ENCODE measurements around the gene SAFB2. TPM values are rescaled to one million over a fixed set of nuclear protein-coding genes. Genes with fewer than 3 reads are reported as not detected.

The SAFB2 gene
- polyA plus RNA-seq, 2 donors, result 27.5 to 43.7 TPM

DNA sequence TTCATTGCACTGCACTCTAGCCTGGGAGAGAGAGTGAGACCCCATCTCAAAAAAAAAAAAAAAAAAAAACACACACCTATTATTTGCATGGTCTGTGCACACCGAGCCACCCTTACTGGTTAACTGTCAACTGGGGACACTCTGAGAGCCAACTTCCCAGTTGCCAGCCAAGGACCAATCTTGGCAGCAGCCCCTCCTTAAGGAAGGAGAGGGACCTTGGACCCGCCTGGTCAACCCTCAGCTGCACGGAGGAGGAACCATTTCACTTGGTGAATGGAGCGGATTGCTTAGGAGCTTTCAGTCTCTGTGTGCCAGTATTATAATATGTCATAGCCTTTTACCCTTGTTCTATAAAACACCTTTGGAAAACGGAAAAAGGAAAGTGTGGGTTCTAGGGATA is 32.8 kb upstream of the SAFB2 start:
- Histone ChIP-seq H3K9me3 (ENCODE audit: control insufficient read depth in 2 of 2, insufficient read depth in 1 of 2, low read depth in 1 of 2, low read length in 1 of 2) (no peaks in the 10 kb centered on the region), H3K4me3 (ENCODE audit: low read depth in 1 of 2, low read length in 2 of 2) (no peak overlapping the region), H3K27me3 (ENCODE audit: control insufficient read depth in 1 of 2, insufficient read depth in 2 of 2, low read length in 2 of 2) (no peaks in the 10 kb centered on the region), H3K4me1 (ENCODE audit: control insufficient read depth in 2 of 2, insufficient read depth in 2 of 2, low read length in 1 of 2) (no peaks in the 10 kb centered on the region), H3K27ac (ENCODE audit: low read depth in 2 of 2, low read length in 1 of 2) (no peak overlapping the region), H3K36me3 (ENCODE audit: control insufficient read depth in 2 of 2, insufficient read depth in 2 of 2, low read length in 1 of 2) (peaks cover 17 to 61% of the 10 kb centered on the region in 2 donors)
- WGBS, 2 donors, result 76 to 87% methylated on average over 5 of the region's 5 CpGs

DNA sequence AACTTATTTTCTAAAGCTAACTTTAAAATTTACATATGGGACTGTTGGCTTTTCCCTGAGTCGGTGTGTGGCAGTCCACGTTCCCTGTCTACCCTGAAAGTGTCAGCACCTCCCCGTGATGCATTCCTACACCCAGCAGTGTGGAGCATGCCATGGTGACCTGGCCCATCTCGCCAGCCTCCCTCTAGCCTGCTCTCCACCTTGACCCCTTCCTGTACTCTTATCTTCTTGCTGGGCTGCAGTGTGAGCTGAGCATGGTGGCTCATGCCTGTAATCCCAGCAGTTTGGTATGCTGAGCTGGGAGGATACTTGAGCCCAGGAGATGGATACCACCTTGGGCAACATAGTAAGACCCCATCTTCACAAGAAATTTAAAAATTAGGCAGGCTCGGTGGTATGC is 32.4 kb upstream of the SAFB2 start:
- H3K4me3 ChIP-seq (ENCODE audit: low read depth in 1 of 2, low read length in 2 of 2), result no peak overlapping the region
- no peak overlapping the region for H3K27ac ChIP-seq (ENCODE audit: low read depth in 2 of 2, low read length in 1 of 2)
- no peaks in the 10 kb centered on the region for H3K4me1 ChIP-seq (ENCODE audit: control insufficient read depth in 2 of 2, insufficient read depth in 2 of 2, low read length in 1 of 2)
- H3K36me3 ChIP-seq (ENCODE audit: control insufficient read depth in 2 of 2, insufficient read depth in 2 of 2, low read length in 1 of 2), result peaks cover 19 to 59% of the 10 kb centered on the region in 2 donors
- H3K27me3 ChIP-seq (ENCODE audit: control insufficient read depth in 1 of 2, insufficient read depth in 2 of 2, low read length in 2 of 2), result no peaks in the 10 kb centered on the region
- 92 to 94% methylated on average over 5 of the region's 5 CpGs for WGBS, 2 donors
- no peaks in the 10 kb centered on the region for H3K9me3 ChIP-seq (ENCODE audit: control insufficient read depth in 2 of 2, insufficient read depth in 1 of 2, low read depth in 1 of 2, low read length in 1 of 2)

DNA sequence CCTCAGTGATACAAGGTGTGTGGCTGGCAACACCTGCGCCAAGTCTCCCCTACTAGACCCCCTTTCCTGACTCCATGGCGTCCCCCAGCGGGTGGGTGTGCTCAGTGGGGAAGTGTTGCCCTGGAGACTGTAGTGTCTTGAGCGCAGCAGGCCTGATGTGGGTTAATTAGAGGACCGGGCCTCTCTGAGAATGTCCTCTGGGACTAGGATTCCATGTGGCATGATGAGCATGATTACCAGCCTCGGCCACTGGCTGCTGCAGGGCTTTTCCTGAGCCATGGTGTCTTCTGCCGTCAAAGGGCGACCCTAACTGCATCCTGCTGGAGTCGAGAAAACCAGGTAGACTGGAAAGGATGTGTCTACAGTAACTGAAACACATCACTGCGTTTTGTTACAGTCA is 29.7 kb upstream of the SAFB2 start:
- H3K4me1 ChIP-seq (ENCODE audit: control insufficient read depth in 2 of 2, insufficient read depth in 2 of 2, low read length in 1 of 2), result no peaks in the 10 kb centered on the region
- no peaks in the 10 kb centered on the region for H3K27me3 ChIP-seq (ENCODE audit: control insufficient read depth in 1 of 2, insufficient read depth in 2 of 2, low read length in 2 of 2)
- peaks cover 20 to 54% of the 10 kb centered on the region in 2 donors for H3K36me3 ChIP-seq (ENCODE audit: control insufficient read depth in 2 of 2, insufficient read depth in 2 of 2, low read length in 1 of 2)
- H3K4me3 ChIP-seq (ENCODE audit: low read depth in 1 of 2, low read length in 2 of 2), result no peak overlapping the region
- no peak overlapping the region for H3K27ac ChIP-seq (ENCODE audit: low read depth in 2 of 2, low read length in 1 of 2)
- no peaks in the 10 kb centered on the region for H3K9me3 ChIP-seq (ENCODE audit: control insufficient read depth in 2 of 2, insufficient read depth in 1 of 2, low read depth in 1 of 2, low read length in 1 of 2)
- 88 to 91% methylated on average over 10 of the region's 10 CpGs for WGBS, 2 donors

DNA sequence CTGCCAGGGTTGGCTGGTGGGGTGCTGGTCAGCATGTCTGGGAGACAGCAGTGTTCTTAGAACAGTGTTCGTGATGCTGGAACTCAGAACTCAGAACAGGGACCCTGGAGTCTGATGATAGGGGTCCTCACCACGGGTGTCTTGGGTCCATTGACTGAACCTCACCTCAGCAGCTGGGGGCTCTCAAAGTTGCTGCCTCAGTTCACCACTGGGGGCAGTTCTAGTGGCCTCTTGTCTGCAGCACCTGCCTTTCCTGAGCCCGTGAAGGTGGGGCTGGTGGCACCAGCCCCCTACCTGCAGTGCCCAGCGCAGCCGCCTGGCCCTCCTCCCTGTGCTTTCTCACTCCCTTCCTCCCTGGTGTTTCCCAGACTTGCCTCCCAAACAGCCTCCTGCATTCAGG is 28.8 kb upstream of the SAFB2 start:
- Histone ChIP-seq H3K27me3 (ENCODE audit: control insufficient read depth in 1 of 2, insufficient read depth in 2 of 2, low read length in 2 of 2) (no peaks in the 10 kb centered on the region), H3K36me3 (ENCODE audit: control insufficient read depth in 2 of 2, insufficient read depth in 2 of 2, low read length in 1 of 2) (peaks cover 25 to 58% of the 10 kb centered on the region in 2 donors), H3K27ac (ENCODE audit: low read depth in 2 of 2, low read length in 1 of 2) (no peak overlapping the region), H3K9me3 (ENCODE audit: control insufficient read depth in 2 of 2, insufficient read depth in 1 of 2, low read depth in 1 of 2, low read length in 1 of 2) (no peaks in the 10 kb centered on the region), H3K4me3 (ENCODE audit: low read depth in 1 of 2, low read length in 2 of 2) (no peak overlapping the region), H3K4me1 (ENCODE audit: control insufficient read depth in 2 of 2, insufficient read depth in 2 of 2, low read length in 1 of 2) (no peaks in the 10 kb centered on the region)
- WGBS, 2 donors, result 94% methylated on average over 5 of the region's 5 CpGs

DNA sequence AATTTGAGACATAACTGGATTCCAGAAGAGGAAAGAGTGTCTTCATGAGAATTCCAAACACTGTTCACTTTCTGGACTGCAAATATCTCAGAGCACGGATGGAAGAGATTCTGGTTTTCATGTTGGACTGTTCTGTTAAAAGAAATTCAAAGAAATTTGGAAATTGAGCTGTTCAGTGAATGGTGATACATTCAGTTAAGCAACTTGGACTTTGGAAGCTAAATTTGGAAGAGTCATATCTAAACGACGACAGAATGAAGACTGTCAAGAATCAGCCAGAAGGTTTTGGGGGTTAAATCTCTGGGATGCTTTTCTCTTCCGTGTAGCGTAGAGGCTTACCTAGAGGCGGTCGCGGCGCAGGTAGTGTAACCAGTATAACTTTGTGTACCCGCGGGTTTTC is 25.9 kb upstream of the SAFB2 start:
- H3K27me3 ChIP-seq (ENCODE audit: control insufficient read depth in 1 of 2, insufficient read depth in 2 of 2, low read length in 2 of 2), result no peaks in the 10 kb centered on the region
- H3K4me1 ChIP-seq (ENCODE audit: control insufficient read depth in 2 of 2, insufficient read depth in 2 of 2, low read length in 1 of 2), result no peaks in the 10 kb centered on the region
- 93 to 94% methylated on average over 9 to 11 of the region's 11 CpGs for WGBS, 2 donors
- no peak overlapping the region for H3K27ac ChIP-seq (ENCODE audit: low read depth in 2 of 2, low read length in 1 of 2)
- H3K9me3 ChIP-seq (ENCODE audit: control insufficient read depth in 2 of 2, insufficient read depth in 1 of 2, low read depth in 1 of 2, low read length in 1 of 2), result no peaks in the 10 kb centered on the region
- no peak overlapping the region for H3K4me3 ChIP-seq (ENCODE audit: low read depth in 1 of 2, low read length in 2 of 2)
- H3K36me3 ChIP-seq (ENCODE audit: control insufficient read depth in 2 of 2, insufficient read depth in 2 of 2, low read length in 1 of 2), result peaks cover 25 to 52% of the 10 kb centered on the region in 2 donors

DNA sequence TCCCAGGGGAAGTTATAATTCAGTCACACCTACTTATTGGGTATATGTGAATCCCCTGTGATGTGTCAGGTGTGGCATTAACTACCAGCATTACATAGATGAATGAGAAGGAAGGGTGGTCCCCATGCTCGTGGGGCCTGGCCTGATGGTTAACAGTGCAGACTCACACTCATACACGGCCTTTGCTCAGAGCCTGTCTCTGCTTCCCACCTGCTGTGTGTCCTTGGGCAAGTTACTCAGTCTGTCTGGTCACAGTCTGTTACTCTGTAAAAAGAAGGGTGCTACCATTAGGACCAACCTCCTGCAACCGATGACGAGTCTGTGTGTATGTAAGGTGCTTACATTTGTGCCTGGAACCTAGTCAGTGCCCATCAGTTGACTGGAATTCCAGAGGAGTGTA is 24.1 kb upstream of the SAFB2 start:
- Histone ChIP-seq H3K4me3 (ENCODE audit: low read depth in 1 of 2, low read length in 2 of 2) (no peak overlapping the region), H3K36me3 (ENCODE audit: control insufficient read depth in 2 of 2, insufficient read depth in 2 of 2, low read length in 1 of 2) (peaks cover 18 to 44% of the 10 kb centered on the region in 2 donors), H3K27me3 (ENCODE audit: control insufficient read depth in 1 of 2, insufficient read depth in 2 of 2, low read length in 2 of 2) (no peaks in the 10 kb centered on the region), H3K9me3 (ENCODE audit: control insufficient read depth in 2 of 2, insufficient read depth in 1 of 2, low read depth in 1 of 2, low read length in 1 of 2) (no peaks in the 10 kb centered on the region), H3K27ac (ENCODE audit: low read depth in 2 of 2, low read length in 1 of 2) (no peak overlapping the region), H3K4me1 (ENCODE audit: control insufficient read depth in 2 of 2, insufficient read depth in 2 of 2, low read length in 1 of 2) (peaks cover 0 to under 1% of the 10 kb centered on the region in 2 donors)
- 89 to 91% methylated on average over 4 of the region's 4 CpGs for WGBS, 2 donors

DNA sequence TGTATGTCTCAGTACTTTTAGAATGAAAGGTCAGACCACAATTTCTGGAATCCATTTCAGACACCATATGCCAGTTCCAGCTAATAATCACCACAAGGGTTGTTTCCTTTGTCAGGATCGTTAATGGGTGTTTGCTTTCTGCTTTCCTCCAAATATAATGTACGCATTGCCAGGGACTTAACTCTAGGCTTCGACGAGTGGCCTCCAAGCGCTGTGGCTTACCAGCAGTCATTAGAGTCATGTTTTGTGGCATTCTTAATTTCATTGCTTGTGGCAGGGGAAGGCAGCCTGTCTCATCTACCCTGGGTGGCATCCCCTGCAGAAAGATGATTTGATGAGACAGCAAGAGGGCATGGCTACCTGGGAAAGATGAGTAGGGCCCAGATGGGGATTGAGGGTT is 22.8 kb upstream of the SAFB2 start:
- no peaks in the 10 kb centered on the region for H3K27me3 ChIP-seq (ENCODE audit: control insufficient read depth in 1 of 2, insufficient read depth in 2 of 2, low read length in 2 of 2)
- H3K4me1 ChIP-seq (ENCODE audit: control insufficient read depth in 2 of 2, insufficient read depth in 2 of 2, low read length in 1 of 2), result peaks cover 0 to 3% of the 10 kb centered on the region in 2 donors
- peaks cover 11 to 36% of the 10 kb centered on the region in 2 donors for H3K36me3 ChIP-seq (ENCODE audit: control insufficient read depth in 2 of 2, insufficient read depth in 2 of 2, low read length in 1 of 2)
- H3K27ac ChIP-seq (ENCODE audit: low read depth in 2 of 2, low read length in 1 of 2), result no peak overlapping the region
- H3K9me3 ChIP-seq (ENCODE audit: control insufficient read depth in 2 of 2, insufficient read depth in 1 of 2, low read depth in 1 of 2, low read length in 1 of 2), result no peaks in the 10 kb centered on the region
- WGBS, 2 donors, result 78 to 88% methylated on average over 5 of the region's 5 CpGs
- H3K4me3 ChIP-seq (ENCODE audit: low read depth in 1 of 2, low read length in 2 of 2), result no peak overlapping the region

DNA sequence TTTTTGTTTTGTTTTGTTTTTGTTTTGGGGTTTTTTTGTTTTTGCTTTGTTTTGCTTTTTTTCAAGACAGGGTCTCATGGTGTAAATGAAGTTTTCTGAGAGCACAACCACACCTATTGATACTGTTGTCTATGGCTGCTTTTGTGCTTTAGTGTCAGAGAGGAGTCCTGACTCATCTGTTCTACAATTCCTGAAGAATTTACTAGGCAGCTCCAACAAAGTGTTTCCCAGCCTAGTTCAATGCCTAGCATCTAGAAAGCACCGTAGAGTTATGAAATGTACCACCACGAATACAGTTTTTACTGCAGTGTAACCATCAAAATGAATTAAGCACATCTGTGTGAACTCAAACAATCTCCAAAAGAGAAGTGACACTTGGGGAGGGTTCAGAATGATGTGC is 21.5 kb upstream of the SAFB2 start:
- Histone ChIP-seq H3K27ac (ENCODE audit: low read depth in 2 of 2, low read length in 1 of 2) (no peak overlapping the region), H3K36me3 (ENCODE audit: control insufficient read depth in 2 of 2, insufficient read depth in 2 of 2, low read length in 1 of 2) (peaks cover 8 to 32% of the 10 kb centered on the region in 2 donors), H3K4me3 (ENCODE audit: low read depth in 1 of 2, low read length in 2 of 2) (no peak overlapping the region), H3K4me1 (ENCODE audit: control insufficient read depth in 2 of 2, insufficient read depth in 2 of 2, low read length in 1 of 2) (peaks cover 0 to 3% of the 10 kb centered on the region in 2 donors), H3K27me3 (ENCODE audit: control insufficient read depth in 1 of 2, insufficient read depth in 2 of 2, low read length in 2 of 2) (no peaks in the 10 kb centered on the region), H3K9me3 (ENCODE audit: control insufficient read depth in 2 of 2, insufficient read depth in 1 of 2, low read depth in 1 of 2, low read length in 1 of 2) (no peaks in the 10 kb centered on the region)
- WGBS, 2 donors, result 88 to 93% methylated on average over 2 of the region's 2 CpGs

DNA sequence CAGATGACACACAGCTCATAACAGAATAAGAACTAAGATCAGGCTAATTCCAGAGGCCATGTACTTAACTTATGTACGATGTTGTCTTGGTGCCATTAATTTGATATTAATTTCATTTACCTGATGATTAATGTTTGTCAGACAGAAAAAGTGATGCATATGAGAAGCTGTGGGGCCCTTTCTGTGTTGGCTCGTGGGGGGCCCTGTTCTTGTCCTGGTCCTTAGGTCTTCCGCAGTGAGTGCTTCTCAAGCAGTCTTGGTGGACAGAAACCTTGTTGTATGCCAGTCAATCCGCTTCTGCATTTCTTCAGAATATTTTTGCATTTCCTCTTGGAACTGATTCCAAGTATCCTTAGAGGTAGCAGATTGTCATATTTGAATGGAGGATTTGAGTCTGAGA is 20.5 kb upstream of the SAFB2 start:
- Histone ChIP-seq H3K36me3 (ENCODE audit: control insufficient read depth in 2 of 2, insufficient read depth in 2 of 2, low read length in 1 of 2) (peaks cover 8 to 32% of the 10 kb centered on the region in 2 donors), H3K9me3 (ENCODE audit: control insufficient read depth in 2 of 2, insufficient read depth in 1 of 2, low read depth in 1 of 2, low read length in 1 of 2) (no peaks in the 10 kb centered on the region)
- WGBS, 2 donors, result 85 to 89% methylated on average over 4 of the region's 4 CpGs

DNA sequence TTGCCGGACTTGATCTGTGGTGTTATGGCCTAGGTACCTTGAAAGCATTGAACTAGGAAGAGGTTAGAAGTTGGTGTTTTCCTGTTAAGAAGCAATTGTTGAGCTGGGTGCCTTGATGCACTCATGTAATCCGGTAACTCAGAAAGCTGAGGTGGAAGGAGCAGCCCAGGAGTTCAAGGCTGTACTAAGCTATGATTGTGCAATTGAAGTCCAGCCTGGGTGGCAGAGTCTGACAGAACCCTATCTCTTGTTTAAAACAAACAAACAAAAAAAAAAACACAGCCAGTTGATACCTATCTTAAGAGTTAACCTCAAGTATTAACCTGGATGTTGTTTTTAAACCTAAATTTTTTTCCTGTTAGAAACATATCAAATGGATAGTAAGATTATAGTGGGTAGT is 19.6 kb upstream of the SAFB2 start:
- Histone ChIP-seq H3K4me3 (ENCODE audit: low read depth in 1 of 2, low read length in 2 of 2) (no peak overlapping the region), H3K27me3 (ENCODE audit: control insufficient read depth in 1 of 2, insufficient read depth in 2 of 2, low read length in 2 of 2) (no peaks in the 10 kb centered on the region), H3K36me3 (ENCODE audit: control insufficient read depth in 2 of 2, insufficient read depth in 2 of 2, low read length in 1 of 2) (peaks cover 8 to 27% of the 10 kb centered on the region in 2 donors), H3K4me1 (ENCODE audit: control insufficient read depth in 2 of 2, insufficient read depth in 2 of 2, low read length in 1 of 2) (peaks cover 0 to 3% of the 10 kb centered on the region in 2 donors), H3K27ac (ENCODE audit: low read depth in 2 of 2, low read length in 1 of 2) (peak overlapping the region in 1 of 2 donors; percentile 3), H3K9me3 (ENCODE audit: control insufficient read depth in 2 of 2, insufficient read depth in 1 of 2, low read depth in 1 of 2, low read length in 1 of 2) (no peaks in the 10 kb centered on the region)
- WGBS, 2 donors, result 84 to 93% methylated on average over 2 of the region's 2 CpGs

More for the DNA sequence above, 20.5 kb upstream of the SAFB2 start:
- Histone ChIP-seq H3K4me1 (ENCODE audit: control insufficient read depth in 2 of 2, insufficient read depth in 2 of 2, low read length in 1 of 2) (peaks cover 0 to 3% of the 10 kb centered on the region in 2 donors), H3K4me3 (ENCODE audit: low read depth in 1 of 2, low read length in 2 of 2) (no peak overlapping the region), H3K27me3 (ENCODE audit: control insufficient read depth in 1 of 2, insufficient read depth in 2 of 2, low read length in 2 of 2) (no peaks in the 10 kb centered on the region), H3K27ac (ENCODE audit: low read depth in 2 of 2, low read length in 1 of 2) (no peak overlapping the region)
